T-helper 17 cell (primary cell): Measurements from ENCODE around the gene ZNF628. TPM values are rescaled to one million over a fixed set of nuclear protein-coding genes. Genes with fewer than 3 reads are reported as not detected.

Experiments used
- ATAC-seq: fragments of 150-1000 bp; cut with Tn5 transposase; 2 replicates; pipeline ENCODE4 v1.10.0; 2021; ENCODE audit warnings: mild to moderate bottlenecking, moderate library complexity
- DNase-seq, 3 donors: peaks; one replicate each; pipeline versions ENCODE4 v3.0.0 to v3.0.0-alpha.2; 2020 to 2021
- H3K9me3 ChIP-seq: one replicate; pipeline ENCODE4 v1.7.0; 2013; ENCODE audit warnings: low read length, mild to moderate bottlenecking; ENCODE audit not compliant: control insufficient read depth, poor library complexity, severe bottlenecking
- H3K27ac Mint-ChIP-seq: one replicate; pipeline ENCODE4 v1.8.0; 2022; ENCODE audit warnings: mild to moderate bottlenecking, moderate library complexity, mixed read lengths
- H3K27me3 Mint-ChIP-seq: one replicate; pipeline ENCODE4 v1.8.0; 2022; ENCODE audit warnings: mixed read lengths
- H3K36me3 Mint-ChIP-seq: one replicate; pipeline ENCODE4 v1.8.0; 2022; ENCODE audit warnings: low read depth, mixed read lengths
- H3K4me1 Mint-ChIP-seq: one replicate; pipeline ENCODE4 v1.8.0; 2022; ENCODE audit warnings: mild to moderate bottlenecking, mixed read lengths
- H3K4me3 Mint-ChIP-seq: one replicate; pipeline ENCODE4 v1.8.0; 2022; ENCODE audit warnings: mild to moderate bottlenecking, moderate library complexity, mixed read lengths
- total RNA-seq, 4 donors: library from RNA in 2 of 4; stranded (reverse) in 2 of 4; gene quantifications; one replicate each; pipeline ENCODE4 v1.2.3 and lab custom pipeline; 2022 to 2026

ZNF628 gene
- total RNA-seq (10 to 100 TPM; 19.4 to 25.5 TPM), total RNA-seq (lab: John Stamatoyannopoulos, UW) (6.8 to 17.6 reads per million in 2 donors)

- peak within 1 kb of the TSS; percentile 80 for H3K27ac Mint-ChIP-seq
- no peaks in the 10 kb centered on the region for H3K27me3 Mint-ChIP-seq
- peak; percentile 93 to 97 (median 95) for DNase-seq
- H3K4me3 Mint-ChIP-seq: peak within 1 kb of the TSS; percentile 87
- H3K4me1 Mint-ChIP-seq: peaks cover 22% of the 10 kb centered on the region
- H3K36me3 Mint-ChIP-seq: peaks cover 2% of the 10 kb centered on the region
- peak; percentile 94 for ATAC-seq
- H3K9me3 ChIP-seq: no peaks in the 10 kb centered on the region
Measured at GRCh38 chr19:55476100-55476775, at the start of gene ZNF628. ZNF628 (plus strand) TSS chr19:55476617; CDS start chr19:55479911, 3,294 bp downstream.

GRCh38 chr19:55431183-55431582 is 45.2 kb upstream of the ZNF628 start:
- H3K9me3 ChIP-seq: no peaks in the 10 kb centered on the region
- H3K27ac Mint-ChIP-seq: no peak overlapping the region
- DNase-seq (no peak), ATAC-seq (no peak)
- H3K4me3 Mint-ChIP-seq: no peak overlapping the region
- peaks cover 41% of the 10 kb centered on the region for H3K27me3 Mint-ChIP-seq
- H3K36me3 Mint-ChIP-seq: no peaks in the 10 kb centered on the region
- H3K4me1 Mint-ChIP-seq: no peaks in the 10 kb centered on the region

GRCh38 chr19:55432241-55432959 is 44.0 kb upstream of the ZNF628 start:
- no peak overlapping the region for H3K4me3 Mint-ChIP-seq
- H3K27ac Mint-ChIP-seq: no peak overlapping the region
- no peak for DNase-seq
- no peaks in the 10 kb centered on the region for H3K36me3 Mint-ChIP-seq
- no peaks in the 10 kb centered on the region for H3K9me3 ChIP-seq
- H3K4me1 Mint-ChIP-seq: no peaks in the 10 kb centered on the region
- ATAC-seq: no peak
- H3K27me3 Mint-ChIP-seq: peaks cover 52% of the 10 kb centered on the region

GRCh38 chr19:55433292-55433691 is 43.1 kb upstream of the ZNF628 start:
- no peak overlapping the region for H3K4me3 Mint-ChIP-seq
- peaks cover 52% of the 10 kb centered on the region for H3K27me3 Mint-ChIP-seq
- no peak overlapping the region for H3K27ac Mint-ChIP-seq
- H3K9me3 ChIP-seq: no peaks in the 10 kb centered on the region
- ATAC-seq (no peak), DNase-seq (no peak)
- H3K36me3 Mint-ChIP-seq: no peaks in the 10 kb centered on the region
- H3K4me1 Mint-ChIP-seq: no peaks in the 10 kb centered on the region

GRCh38 chr19:55434356-55434919 is 42.0 kb upstream of the ZNF628 start:
- DNase-seq (no peak), ATAC-seq (no peak)
- H3K27ac Mint-ChIP-seq: no peak overlapping the region
- H3K9me3 ChIP-seq: no peaks in the 10 kb centered on the region
- no peaks in the 10 kb centered on the region for H3K36me3 Mint-ChIP-seq
- H3K27me3 Mint-ChIP-seq: peaks cover 56% of the 10 kb centered on the region
- H3K4me3 Mint-ChIP-seq: no peak overlapping the region
- no peaks in the 10 kb centered on the region for H3K4me1 Mint-ChIP-seq

- H3K9me3 ChIP-seq: no peaks in the 10 kb centered on the region
- peaks cover 56% of the 10 kb centered on the region for H3K27me3 Mint-ChIP-seq
- no peaks in the 10 kb centered on the region for H3K4me1 Mint-ChIP-seq
- DNase-seq (no peak), ATAC-seq (no peak)
- H3K27ac Mint-ChIP-seq: no peak overlapping the region
- H3K4me3 Mint-ChIP-seq: no peak overlapping the region
- H3K36me3 Mint-ChIP-seq: peaks cover 3% of the 10 kb centered on the region
Measured at GRCh38 chr19:55435020-55435419, 41.4 kb upstream of the ZNF628 start.

- peaks cover 54% of the 10 kb centered on the region for H3K27me3 Mint-ChIP-seq
- peaks cover 9% of the 10 kb centered on the region for H3K4me1 Mint-ChIP-seq
- ATAC-seq (no peak), DNase-seq (no peak)
- no peak overlapping the region for H3K27ac Mint-ChIP-seq
- H3K36me3 Mint-ChIP-seq: peaks cover 7% of the 10 kb centered on the region
- H3K9me3 ChIP-seq: no peaks in the 10 kb centered on the region
- no peak overlapping the region for H3K4me3 Mint-ChIP-seq
Measured at GRCh38 chr19:55436847-55437246, 39.6 kb upstream of the ZNF628 start.

- DNase-seq (no peak), ATAC-seq (peak; percentile 27)
- Mint-ChIP-seq H3K27me3 (peaks cover 49% of the 10 kb centered on the region), H3K4me1 (peaks cover 9% of the 10 kb centered on the region), H3K36me3 (peaks cover 7% of the 10 kb centered on the region), H3K27ac (no peak overlapping the region), H3K4me3 (no peak overlapping the region)
- H3K9me3 ChIP-seq: no peaks in the 10 kb centered on the region
Measured at GRCh38 chr19:55437410-55437809, 39.0 kb upstream of the ZNF628 start.

- DNase-seq (no peak), ATAC-seq (no peak)
- Mint-ChIP-seq H3K4me3 (no peak overlapping the region), H3K27me3 (peaks cover 51% of the 10 kb centered on the region), H3K27ac (no peak overlapping the region), H3K4me1 (peaks cover 19% of the 10 kb centered on the region), H3K36me3 (peaks cover 7% of the 10 kb centered on the region)
- no peaks in the 10 kb centered on the region for H3K9me3 ChIP-seq
Measured at GRCh38 chr19:55439052-55439451, 37.4 kb upstream of the ZNF628 start.

GRCh38 chr19:55440411-55441105 is 35.9 kb upstream of the ZNF628 start:
- no peaks in the 10 kb centered on the region for H3K9me3 ChIP-seq
- DNase-seq: no peak
- peak overlapping the region; percentile 76 for H3K4me3 Mint-ChIP-seq
- H3K4me1 Mint-ChIP-seq: peaks cover 19% of the 10 kb centered on the region
- H3K27ac Mint-ChIP-seq: no peak overlapping the region
- peak; percentile 33 for ATAC-seq
- H3K27me3 Mint-ChIP-seq: peaks cover 62% of the 10 kb centered on the region
- peaks cover 7% of the 10 kb centered on the region for H3K36me3 Mint-ChIP-seq

- H3K36me3 Mint-ChIP-seq: peaks cover 9% of the 10 kb centered on the region
- H3K4me3 Mint-ChIP-seq: peak overlapping the region; percentile 76
- peaks cover 68% of the 10 kb centered on the region for H3K27me3 Mint-ChIP-seq
- H3K9me3 ChIP-seq: no peaks in the 10 kb centered on the region
- ATAC-seq (no peak), DNase-seq (no peak)
- H3K27ac Mint-ChIP-seq: no peak overlapping the region
- peaks cover 19% of the 10 kb centered on the region for H3K4me1 Mint-ChIP-seq
Measured at GRCh38 chr19:55441319-55441691, 35.1 kb upstream of the ZNF628 start.

GRCh38 chr19:55441692-55442321 is 34.6 kb upstream of the ZNF628 start:
- Mint-ChIP-seq H3K36me3 (peaks cover 9% of the 10 kb centered on the region), H3K4me1 (peaks cover 19% of the 10 kb centered on the region), H3K27ac (no peak overlapping the region), H3K27me3 (peaks cover 64% of the 10 kb centered on the region), H3K4me3 (peak overlapping the region; percentile 76)
- ATAC-seq (peak; percentile 14), DNase-seq (no peak)
- no peaks in the 10 kb centered on the region for H3K9me3 ChIP-seq
